DMS114 treated with DMSO at 0.1 percent for 48 hours (cell line): ENCODE data around the gene COL6A6.
A peak's percentile ranks its signal among the peaks of the same experiment; 100 is the strongest.
"Not testable (repeated sequence)": the region's sequence is repeated elsewhere in the genome, so short reads cannot be mapped to it uniquely, and the experiment has no call there.

ENCODE experiments used
- DNase-seq: peaks from one replicate; lab custom pipeline; 2025; ENCODE audit not compliant: unreplicated experiment; lab: John Stamatoyannopoulos, UW

COL6A6 gene

DNA sequence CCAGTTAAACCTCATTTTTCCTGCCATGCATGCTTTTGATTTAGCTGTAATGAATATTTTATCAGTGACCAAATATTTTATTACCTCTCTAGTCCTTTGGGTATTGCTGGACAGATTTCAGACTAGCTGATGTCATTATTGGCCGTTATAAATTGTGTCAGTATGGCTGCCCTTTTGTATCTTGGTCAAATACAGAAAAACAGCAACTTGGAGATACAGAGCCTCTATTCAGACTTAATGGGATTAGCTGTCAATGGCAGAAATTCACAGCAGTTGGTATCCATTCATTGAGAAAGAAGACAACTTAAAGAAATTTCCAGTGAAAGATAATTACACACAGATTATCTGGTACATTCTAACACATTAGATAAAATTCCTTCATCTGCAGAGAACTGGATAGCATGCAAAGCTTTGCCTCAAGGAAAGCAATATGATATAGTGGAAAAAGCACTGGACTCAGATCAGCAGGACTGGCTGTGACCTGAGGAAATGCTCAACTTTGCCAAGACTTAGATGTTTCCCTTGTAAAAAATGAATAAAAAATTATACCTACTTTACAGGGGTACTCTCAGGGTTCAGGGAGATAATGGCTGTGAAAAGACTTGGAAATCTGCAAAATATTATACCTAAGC, 20.8 kb downstream of the COL6A6 start:
- no peak for DNase-seq

- DNase-seq: peak; percentile 29
These were observed 22.0 kb downstream of the COL6A6 start for GRCh38 chr3:130539005-130539404.

DNA sequence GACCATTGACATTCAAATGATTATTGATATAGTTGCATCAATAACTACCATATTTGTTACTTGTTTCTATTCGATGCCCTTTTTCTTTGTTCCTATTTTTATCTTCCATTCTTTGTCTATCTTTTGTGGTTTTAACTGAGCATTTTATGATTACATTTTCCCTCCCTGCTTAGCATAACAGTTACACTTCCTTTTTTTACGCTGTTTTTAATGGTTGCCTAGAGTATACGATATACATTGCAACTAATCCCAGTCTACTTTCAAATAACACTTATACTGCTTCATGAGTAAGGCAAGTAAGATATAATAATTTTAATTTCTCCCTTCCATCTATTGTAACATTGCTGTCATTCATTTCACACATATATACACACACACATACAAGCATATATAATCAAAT, 26.3 kb downstream of the COL6A6 start:
- DNase-seq: no peak

DNA sequence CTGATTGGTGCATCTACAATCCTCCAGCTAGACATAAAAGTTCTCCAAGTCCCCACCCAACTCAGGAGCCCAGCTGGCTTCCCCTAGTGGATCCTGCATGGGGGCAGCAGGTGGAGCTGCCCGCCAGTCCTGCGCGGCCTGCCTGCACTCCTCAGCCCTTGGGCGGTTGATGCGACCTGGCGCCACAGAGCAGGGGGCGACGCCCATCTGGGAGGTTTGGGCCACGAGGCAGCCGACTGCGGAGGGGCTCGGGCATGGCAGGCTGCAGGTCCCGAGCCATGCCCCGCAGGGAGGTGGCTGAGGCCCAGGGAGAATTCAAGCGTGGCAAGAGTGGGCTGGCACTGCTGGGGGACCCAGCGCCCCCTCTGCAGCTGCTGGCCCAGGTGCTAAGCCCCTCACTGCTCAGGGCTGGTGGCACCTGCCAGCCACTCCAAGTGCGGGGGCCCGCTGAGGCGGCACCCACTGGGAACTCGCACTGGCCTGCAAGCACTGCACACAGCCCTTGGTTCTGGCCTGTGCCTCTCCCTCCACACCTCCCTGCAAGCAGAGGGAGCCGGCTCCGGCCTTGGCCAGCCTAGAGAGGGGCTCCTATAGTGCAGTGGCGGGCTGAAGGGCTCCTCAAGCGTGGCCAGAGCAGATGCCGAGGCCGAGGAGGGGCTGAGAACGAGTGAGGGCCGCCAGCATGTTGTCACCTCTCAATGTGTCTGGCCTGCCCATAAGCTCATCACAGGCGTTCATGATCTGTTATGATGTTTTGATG, 30.1 kb downstream of the COL6A6 start:
- no peak for DNase-seq

GRCh38 chr3:130547680-130548065, 30.7 kb downstream of the COL6A6 start:
- DNase-seq: not testable (repeated sequence)

DNA sequence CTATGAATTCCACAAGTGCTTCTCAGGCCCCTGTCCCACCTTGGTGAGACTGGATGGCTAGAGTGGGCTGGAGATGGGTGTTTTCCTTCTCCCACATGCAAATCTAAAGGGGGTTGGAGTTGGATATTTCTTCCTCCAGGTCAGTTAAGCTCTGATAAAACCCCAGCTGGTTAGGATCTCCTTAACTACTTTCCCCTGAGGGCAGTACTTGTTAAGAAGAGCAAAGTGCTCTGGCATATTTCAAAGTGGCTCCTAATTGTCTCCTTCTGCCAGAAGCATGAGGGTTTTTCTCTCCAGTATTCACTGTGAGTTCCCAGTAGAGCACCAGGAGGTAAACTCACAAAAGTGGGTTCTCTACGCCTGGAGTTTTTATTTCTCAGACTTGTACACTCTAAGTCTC, 31.4 kb downstream of the COL6A6 start:
- no peak for DNase-seq

- DNase-seq: no peak
These were observed 40.5 kb downstream of the COL6A6 start for GRCh38 chr3:130557336-130558035.

- no peak for DNase-seq
These were observed 41.4 kb downstream of the COL6A6 start for GRCh38 chr3:130558366-130558765.

GRCh38 chr3:130565224-130565623, 48.2 kb downstream of the COL6A6 start:
- DNase-seq: no peak
